Inferior parietal cortex (tissue), 1 donor: Measurements from ENCODE around the gene BSPH1.
"Not testable (repeated sequence)": the region's sequence is repeated elsewhere in the genome, so short reads cannot be mapped to it uniquely, and the experiment has no call there.

Experiments used
- DNase-seq: peaks from one replicate; pipeline ENCODE4 v3.0.0-alpha.2; 2016; ENCODE audit errors: extremely low spot score

BSPH1 gene, protein sequence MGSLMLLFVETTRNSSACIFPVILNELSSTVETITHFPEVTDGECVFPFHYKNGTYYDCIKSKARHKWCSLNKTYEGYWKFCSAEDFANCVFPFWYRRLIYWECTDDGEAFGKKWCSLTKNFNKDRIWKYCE

DNA sequence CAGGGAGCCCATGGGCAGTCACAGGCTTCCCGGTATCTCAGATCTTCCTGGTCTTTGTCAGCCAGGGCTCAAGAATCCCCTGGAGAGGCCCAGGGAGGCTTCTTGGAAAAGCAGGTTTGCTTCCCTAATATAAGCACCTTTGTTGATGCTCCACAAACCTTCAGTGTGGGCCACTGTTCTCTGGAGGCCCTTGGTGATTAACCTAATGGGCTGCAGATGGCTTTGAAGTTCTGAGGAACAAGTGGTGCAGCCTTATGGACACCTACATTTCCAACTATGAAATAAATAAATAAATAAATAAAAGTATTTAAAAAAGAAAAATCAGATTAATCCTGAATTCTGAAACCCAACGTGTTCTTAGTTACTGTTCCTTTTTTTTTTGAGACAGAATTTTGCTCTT is at the start of gene BSPH1:
Gene BSPH1 (minus strand): TSS at position 101 of the 400 bp plus-strand sequence. CDS start 89 bp downstream, at position 12.
- no peak for DNase-seq

DNA sequence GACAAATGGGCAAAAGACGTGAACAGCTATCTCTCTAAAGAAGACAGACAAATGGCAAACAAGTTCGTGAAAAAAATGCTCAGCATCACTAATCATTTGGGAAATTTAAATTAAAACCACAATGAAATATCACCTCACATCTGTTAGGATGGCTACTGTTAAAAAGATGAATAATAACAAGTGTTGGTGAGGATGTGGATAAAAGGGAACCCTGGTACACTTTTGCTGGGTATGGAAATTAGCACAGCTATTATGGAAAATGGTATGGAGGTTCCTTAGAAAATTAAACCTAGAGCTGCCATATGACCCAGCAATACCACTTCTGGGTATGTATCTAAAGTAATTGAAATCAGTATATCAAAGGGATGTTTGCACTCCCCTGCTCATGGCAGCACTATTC is 44.8 kb upstream of the BSPH1 start:
- no peak for DNase-seq

DNA sequence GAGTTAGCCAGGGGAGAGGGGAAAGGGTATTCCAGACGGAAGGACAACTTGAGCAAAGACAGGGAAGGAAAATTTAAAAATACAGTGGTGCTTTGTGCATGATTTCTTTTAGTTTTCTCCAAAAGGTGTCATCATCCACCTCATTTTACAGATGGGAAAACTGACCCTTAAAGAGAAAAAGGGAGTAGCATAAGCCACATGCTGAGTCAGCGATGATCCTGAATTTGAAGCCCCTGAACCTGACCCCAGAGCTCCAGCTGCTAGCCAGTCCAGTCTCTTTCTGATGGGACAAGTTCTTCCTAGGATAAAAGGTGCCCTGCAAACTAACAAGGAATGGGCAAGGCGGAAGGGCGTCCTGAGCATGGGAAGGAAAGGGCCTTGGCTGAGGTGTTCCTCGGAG is 41.6 kb upstream of the BSPH1 start:
- no peak for DNase-seq

DNA sequence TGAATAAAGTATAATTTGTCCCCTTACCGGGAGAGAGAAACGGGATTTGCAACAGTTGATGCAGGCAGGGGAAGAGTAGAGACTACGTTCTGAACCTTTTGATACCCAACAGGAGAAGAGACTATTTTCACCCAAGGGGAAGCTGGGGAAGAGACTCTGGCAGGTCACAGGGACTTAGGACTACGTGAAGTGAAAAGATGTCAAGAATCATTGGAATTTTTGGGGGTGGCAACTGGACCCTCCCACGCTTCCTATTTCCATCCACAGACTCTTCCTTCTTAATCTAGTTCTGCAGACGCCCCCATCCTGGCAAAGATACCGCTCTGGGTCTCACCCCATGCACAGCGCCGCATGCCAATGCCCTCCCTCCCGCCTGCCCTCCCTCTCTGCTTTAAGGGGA is 38.1 kb upstream of the BSPH1 start:
- no peak for DNase-seq

DNA sequence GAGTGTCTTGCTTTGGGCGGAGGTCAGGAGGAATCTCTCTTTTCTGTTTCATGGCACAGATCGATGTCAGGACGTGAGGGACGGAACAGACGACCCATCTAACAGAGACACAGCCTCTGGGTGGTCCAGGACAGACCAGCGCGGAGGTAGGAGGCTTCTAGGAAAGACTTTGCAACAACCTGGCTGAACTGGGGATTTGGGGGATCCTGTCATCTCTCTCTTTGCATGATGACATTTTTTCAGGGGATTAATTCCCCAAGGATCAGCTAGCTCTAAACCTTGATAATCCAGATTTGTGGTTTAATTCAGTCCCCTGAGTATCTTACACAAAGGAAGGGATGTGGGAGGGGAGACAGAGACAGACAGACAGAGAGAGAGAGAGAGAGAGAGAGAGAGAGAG is 37.5 kb upstream of the BSPH1 start:
- DNase-seq = no peak

DNA sequence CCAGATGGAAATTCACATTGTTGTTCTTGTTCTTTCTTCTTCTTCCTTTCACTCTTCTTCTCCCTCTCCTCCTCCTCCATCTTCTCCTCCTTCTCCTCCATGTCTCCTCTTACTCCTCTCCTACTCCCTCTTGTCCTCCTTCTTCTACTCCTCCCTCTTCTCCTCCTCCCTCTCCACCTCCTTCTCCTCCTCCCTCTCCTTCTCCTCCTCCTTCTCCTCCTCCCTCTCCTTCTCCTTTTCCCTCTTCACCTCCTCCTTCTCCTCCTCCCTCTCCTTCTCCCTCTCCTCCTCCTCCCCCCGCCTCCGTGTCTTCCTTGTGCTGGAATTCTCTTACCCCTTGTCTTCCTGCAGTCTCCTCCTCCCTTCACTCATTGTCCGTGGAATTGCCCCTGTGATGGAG is 33.5 kb upstream of the BSPH1 start:
- DNase-seq = no peak

DNA sequence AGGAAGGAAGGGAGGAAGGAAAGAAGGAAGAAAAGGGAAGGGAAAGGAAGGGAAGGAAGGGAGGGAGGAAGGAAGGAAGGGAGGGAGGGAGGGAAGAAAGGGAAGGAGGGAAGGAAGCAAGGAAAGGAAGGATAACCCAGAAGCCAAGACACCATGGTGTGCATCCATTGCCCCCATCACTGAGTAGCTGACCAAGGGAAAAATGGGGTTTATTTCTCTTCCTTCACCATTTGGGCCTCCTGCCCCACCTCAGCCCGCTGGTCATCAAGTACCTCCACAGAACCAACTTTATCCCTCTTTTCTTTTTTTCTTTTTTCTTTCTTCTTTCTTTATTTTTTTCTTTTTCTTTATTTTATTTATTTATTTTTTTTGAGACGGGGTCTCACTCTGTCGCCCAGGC is 31.5 kb upstream of the BSPH1 start:
- DNase-seq = no peak

DNA sequence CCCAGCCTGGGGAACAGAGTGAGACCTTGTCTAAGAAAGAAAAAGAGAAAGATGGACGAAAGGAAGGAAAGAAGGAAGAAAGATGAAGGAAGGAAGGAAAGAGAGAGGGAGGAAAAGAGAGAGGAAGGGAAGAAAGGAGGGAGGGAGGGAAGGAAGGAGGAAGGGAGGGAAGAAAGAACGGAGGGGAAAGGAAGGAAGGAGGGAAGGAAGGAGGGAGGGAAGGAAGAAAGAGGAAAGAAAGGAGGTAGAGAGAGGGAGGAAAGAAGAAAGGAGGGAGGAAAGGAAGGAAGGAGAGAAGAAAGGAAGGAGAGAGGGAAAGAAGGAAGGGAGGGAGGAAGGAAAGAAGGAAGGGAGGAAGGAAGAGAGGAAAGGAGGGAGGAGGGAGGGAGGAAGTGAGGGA is 31.0 kb upstream of the BSPH1 start:
- DNase-seq = no peak

DNA sequence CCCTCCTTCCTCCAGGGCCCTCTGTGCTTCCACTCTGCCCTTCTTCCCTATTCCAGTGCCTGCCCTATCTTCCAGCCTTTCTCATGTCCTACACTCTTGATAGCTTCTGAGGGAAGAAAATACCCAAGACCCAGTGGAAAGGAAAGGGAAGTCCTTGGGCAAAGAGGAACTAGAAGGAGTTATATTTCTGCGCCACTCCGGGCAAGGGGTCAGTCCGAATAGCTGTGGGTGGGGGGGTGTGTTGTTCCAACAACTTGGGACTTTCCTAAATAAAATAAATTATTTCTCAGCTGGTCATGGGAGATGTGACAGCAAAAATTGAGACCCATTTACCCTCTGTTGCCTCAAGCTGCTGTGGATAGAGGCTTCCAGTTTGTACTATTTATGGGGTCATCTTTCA is 28.7 kb upstream of the BSPH1 start:
- DNase-seq = no peak

DNA sequence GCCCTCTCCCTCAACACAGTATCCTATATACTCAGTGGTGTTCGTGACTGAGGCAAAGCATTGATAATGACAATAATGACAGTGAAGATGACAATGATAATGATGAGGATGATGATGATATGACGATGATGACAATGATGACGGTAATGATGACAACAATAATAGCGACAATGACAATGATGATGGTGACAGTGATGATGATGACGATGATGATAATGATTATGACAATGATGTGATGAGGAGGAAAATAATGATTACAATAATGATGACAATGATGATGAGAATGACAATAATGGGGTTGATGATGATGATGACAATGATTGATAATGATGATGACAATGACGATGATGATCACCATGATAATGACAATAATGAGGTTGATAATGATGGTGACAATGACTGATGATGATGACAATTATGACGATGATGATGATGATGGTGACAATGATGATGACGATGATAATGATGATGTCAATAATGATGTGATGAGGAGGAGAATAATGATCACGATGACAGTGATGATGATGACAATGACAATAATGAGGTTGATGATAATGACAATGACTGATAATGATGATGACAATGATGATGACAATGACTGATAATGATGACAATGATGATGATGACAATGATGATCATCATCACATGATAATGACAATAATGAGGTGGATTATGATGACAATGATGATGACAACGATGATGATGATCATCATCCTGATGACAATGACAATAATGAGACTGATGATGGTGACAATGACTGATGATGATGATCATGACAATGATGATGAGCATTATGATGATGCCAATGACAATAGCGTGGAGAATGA is 19.2 kb upstream of the BSPH1 start:
- no peak for DNase-seq

DNA sequence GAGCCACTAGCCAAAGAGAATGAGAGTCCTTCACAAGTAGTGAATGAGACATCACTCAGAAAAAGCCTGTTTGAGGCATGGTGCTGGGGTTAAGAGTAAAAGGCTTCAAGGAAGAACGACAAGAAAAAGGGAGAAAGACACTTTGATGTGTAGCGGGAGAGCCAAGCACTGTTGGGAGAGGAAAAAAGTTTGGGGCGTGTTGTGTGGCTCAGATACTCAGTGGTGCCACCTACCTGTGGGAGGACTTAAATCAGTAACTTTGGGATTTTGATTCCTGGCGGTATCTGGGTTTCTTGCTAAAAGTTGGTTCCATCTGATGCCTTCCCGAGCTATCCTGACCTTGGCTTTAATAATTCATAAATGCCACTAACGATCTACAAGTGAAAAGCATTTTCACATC is 14.8 kb upstream of the BSPH1 start:
- no peak for DNase-seq

DNA sequence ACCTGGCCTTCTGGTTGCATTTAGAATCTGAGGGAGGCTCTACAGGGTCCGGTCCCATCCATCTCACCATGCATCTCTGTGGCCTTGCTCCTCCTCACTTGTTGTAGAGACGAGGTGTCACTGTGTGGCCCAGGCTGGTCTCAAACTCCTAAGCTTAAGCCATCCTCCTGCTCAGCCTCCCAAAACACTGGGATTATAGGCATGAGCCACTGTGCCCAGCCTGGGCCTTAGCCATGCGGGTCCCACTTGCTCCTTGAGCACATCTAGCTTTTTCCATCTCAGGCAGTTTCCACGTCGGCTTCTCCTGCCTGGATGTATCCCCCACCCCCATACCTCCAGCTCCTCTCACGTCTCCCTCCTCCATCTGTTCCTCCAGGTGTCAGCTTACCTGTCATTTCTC is 12.3 kb upstream of the BSPH1 start:
- no peak for DNase-seq

DNA sequence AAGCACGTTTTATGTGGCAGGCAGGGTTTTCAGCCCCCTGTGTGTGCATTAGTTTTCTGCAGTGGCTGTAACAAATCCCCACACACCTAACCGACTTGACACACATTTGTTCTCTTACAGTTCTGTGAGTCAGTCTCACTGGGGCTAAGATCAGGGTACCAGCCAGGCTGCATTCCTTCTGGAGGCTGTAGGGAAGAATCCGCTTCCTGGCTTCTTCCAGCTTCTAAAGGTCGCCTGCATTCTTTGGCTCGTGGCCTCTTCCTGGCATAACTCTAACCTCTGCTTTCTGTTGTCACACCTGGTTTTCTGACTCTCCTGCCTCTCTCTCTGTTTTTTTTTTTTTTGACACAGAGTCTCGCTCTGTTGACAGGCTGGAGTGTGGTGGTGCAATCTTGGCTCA is 8.9 kb upstream of the BSPH1 start:
- DNase-seq = no peak

DNA sequence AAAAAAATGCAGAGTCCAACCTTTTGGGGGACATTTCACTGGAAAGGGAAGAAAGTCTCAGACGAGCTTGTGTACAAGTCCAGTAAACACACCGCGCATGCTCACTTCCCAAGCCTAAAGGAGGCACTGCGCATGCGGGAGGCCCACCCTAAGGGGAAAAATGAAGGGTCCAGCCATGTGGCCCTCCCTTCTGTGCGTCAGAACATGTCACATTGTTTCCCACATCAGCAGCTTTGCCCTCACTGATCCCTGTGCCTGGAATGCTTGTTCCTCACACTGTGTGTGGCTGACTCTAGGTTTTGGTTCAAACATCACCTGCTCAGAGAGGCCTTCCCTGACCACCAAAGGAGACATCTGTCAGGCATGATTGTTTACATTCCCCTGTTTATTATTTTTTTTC is 6.8 kb upstream of the BSPH1 start:
- no peak for DNase-seq

DNA sequence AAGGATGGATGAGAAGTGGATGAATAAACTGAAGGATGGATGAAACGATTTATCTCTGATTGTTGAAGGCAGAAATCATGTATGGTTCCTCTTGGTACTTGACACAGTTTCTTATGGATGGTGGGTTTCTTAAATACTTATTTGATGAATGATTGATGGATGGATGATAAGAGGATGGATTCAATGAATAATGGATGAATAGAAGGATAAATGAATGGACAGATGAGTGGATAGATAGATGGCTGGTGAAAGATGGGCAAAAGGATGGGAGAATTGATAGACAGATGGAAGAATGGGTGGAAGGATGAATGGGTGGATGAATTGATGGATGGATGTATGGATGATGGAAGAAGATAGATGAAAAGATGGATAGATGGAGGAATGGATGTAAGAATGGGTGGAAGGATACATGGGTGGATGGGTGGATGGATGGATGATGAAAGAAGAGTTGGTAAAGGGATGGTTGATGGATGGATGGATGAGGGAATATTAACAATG is 4.3 kb upstream of the BSPH1 start:
- DNase-seq = no peak

DNA sequence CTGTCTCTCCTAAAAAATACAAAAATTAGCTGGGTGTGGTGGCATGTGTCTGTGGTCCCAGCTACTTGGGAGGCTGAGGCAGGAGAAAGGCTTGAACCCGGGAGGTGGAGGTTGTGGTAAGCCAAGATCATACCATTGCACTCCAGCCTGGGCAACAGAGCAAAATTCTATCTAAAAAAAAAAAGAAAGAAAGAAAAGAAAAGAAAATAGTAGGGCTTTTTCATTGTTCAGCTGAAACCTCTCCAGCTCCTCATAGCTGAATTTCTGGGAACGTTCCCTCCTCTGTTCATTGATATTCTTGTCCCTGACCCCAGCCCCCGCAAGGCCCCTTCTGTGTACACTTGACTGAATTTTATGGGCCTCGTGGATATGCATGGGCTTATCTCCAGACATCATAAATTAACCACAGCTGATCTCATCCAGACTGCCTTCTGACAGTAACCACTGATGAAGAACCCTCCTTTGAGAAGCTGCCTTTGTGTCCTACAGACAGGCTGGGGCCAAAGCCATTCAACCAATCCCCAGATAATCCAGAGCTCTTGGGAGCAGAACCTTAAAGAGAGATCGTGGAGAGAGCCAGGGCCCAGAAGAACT is 2.3 kb upstream of the BSPH1 start, which contains the start of gene ELSPBP1:
Gene ELSPBP1 (plus strand): TSS at position 424 of the 594 bp plus-strand sequence. CDS start 14,036 bp downstream, outside the sequence.
- no peak for DNase-seq

DNA sequence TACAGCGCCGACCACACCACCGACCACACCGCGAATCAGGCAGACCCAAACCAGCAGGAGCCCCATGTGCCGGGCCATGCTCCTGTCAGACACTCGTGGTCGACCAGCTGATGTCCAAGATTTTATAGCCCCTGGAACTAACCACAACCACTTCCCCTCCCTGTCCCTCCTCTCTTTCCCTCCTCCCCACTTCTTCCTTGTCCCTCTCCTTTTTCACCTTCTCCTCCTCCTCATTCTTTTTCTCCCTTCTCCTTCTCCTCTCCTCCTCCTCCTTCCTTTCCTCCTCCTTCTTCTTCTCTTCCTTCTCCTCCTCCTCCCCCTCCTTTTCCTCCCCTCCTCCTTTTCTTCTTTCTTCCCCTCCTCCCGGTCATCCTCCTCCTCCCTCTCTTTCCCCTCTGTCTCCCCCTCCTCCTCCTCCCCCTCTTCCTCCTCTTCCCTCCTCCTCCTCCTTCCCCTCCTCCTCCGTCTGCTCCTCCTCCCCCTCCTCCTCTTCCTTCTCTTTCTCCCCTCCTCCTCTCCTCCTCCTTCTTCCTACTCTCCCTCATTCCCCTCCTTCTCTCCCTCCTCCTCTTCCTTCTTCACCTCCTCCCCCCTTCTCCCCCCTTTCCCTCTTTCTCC is 670 bp downstream of the BSPH1 start:
- DNase-seq = no peak

DNA sequence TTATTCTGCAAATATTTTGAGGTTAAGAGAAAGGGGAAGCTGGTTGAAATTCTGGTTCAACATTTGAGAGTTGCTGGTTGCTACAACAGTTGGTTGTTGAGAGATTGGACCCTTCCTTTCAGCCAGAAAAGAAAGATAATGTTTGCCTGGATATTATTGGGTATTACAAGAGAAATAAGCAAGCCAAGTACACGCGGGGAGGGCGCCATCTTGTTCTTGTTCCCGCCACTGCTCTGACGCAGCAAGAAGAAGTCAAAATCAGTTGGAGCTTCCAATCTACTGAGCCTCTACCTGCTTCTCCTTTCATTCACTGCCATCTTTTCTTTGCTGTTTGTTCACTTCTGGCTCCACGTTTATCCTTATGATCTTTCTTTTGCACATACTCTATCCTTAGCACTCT is 18.4 kb downstream of the BSPH1 start:
- DNase-seq = no peak

DNA sequence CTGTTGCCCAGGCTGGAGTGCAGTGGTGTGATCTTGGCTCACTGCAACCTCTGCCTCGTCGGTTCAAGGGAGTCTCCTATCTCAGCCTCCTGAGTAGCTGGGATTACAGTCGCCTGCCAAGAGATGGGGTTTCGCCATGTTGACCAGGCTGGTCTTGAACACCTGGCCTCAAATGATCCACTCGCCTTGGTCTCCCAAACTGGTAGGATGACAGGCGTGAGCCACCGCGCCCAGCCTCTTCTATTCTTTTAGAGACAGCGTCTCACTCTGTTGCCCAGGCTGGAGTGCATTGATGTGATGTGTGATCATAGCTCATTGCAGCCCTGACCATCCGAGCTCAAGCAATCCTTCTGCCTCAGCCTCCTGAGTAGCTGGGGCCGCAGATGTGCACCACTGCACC is 36.0 kb downstream of the BSPH1 start:
- not testable (repeated sequence) for DNase-seq

DNA sequence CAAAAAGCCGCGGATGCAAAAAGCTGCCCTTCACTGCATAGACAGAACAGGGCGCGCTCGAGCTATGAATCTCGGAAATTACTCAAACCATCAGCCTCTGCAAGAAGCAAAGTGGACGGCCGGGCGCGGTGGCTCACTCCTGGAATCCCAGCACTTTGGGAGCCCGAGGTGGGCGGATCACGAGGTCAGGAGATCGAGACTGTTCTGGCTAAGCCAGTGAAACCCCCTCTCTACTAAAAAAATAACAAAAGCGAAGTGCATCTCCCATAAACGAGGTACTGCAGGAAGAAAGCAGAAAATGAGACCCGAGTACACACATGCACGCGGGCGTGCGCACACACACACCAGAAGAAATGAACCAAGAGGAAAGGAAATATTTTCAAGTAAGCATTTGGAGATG is 39.8 kb downstream of the BSPH1 start:
- not testable (repeated sequence) for DNase-seq

DNA sequence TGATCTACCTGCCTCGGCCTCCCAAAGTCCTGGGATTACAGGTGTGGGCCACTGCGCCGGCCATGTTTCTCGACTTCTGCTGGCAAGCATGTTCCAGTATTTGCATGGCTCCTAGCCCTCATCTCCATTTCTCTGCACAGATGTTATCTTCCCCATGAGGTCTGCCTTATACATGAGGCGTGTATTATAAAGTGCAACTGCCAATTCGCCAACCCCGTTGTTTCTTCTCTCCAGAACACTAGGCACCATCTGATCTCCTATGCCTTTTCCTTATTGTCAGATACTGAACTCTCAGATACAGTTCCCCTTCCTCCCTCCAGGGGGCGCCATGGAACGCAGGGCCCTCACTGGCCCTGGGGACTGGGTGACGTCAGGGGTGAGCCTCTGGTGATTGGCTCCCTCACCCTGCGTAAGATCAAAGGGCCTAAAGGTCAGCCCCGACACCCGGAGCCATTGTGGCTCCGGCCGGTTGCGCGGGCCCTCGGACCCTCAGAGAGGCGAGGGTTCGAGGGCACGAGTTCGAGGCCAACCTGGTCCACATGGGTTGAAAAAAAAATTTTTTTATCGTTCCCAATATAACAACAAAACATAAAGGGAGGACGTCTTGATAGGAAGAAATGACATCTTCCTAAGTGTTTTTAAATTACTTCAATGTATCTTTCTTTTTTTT is 42.0 kb downstream of the BSPH1 start:
- not testable (repeated sequence) for DNase-seq

DNA sequence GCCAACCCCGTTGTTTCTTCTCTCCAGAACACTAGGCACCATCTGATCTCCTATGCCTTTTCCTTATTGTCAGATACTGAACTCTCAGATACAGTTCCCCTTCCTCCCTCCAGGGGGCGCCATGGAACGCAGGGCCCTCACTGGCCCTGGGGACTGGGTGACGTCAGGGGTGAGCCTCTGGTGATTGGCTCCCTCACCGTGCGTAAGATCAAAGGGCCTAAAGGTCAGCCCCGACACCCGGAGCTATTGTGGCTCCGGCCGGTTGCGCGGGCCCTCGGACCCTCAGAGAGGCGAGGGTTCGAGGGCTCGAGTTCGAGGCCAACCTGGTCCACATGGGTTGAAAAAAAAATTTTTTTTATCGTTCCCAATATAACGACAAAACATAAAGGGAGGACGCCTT is 63.4 kb downstream of the BSPH1 start:
- DNase-seq = not testable (repeated sequence)
